GM23338 (cell line): ENCODE data around the gene PRPH2. TPM values are rescaled to one million over a fixed set of nuclear protein-coding genes. Genes with fewer than 3 reads are reported as not detected.
"Not testable (repeated sequence)": the region's sequence is repeated elsewhere in the genome, so short reads cannot be mapped to it uniquely, and the experiment has no call there.

Experiments used
- ATAC-seq: fragments of 200-7000 bp; cut with Tn5 transposase; 3 replicates; pipeline ENCODE4 v1.9.1; 2020
- DNase-seq: peaks from one replicate; pipeline ENCODE4 v3.0.0-alpha.2; 2015; ENCODE audit warnings: low spot score
- H2AFZ ChIP-seq: fragments of 200-600 bp; sonication (generic); 2 replicates; pipeline ENCODE4 v1.8.0; 2016; ENCODE audit warnings: antibody characterized with exemption, mild to moderate bottlenecking, moderate library complexity
- H3F3A ChIP-seq: fragments of 200-600 bp; sonication (generic); replicated peaks from 2 replicates; pipeline ENCODE4 v1.8.0; 2017; ENCODE audit warnings: antibody characterized with exemption, mixed run types, low read depth
- H3K27ac ChIP-seq: fragments of 200-600 bp; sonication (generic); 2 replicates; pipeline ENCODE4 v1.6.1; 2016; ENCODE audit warnings: low read depth
- H3K27me3 ChIP-seq: fragments of 200-600 bp; sonication (generic); 2 replicates; pipeline ENCODE4 v1.8.0; 2016; ENCODE audit warnings: mild to moderate bottlenecking, mixed run types, moderate library complexity; ENCODE audit not compliant: insufficient read depth
- H3K36me3 ChIP-seq: fragments of 200-600 bp; sonication (generic); 2 replicates; pipeline ENCODE4 v1.8.0; 2016; ENCODE audit warnings: mild to moderate bottlenecking; ENCODE audit not compliant: insufficient read depth
- H3K4me1 ChIP-seq: fragments of 200-600 bp; sonication (generic); 2 replicates; pipeline ENCODE4 v1.8.0; 2016; ENCODE audit warnings: mild to moderate bottlenecking, moderate library complexity; ENCODE audit not compliant: insufficient read depth
- H3K4me2 ChIP-seq: fragments of 200-600 bp; sonication (generic); 2 replicates; pipeline ENCODE4 v1.7.1; 2017; ENCODE audit warnings: mixed run types
- H3K4me3 ChIP-seq: fragments of 200-600 bp; sonication (generic); 2 replicates; pipeline ENCODE4 v1.6.1; 2016; ENCODE audit warnings: mixed run types
- H3K79me2 ChIP-seq: fragments of 200-600 bp; sonication (generic); replicated peaks from 2 replicates; pipeline ENCODE4 v1.8.0; 2017; ENCODE audit warnings: mild to moderate bottlenecking; ENCODE audit not compliant: insufficient read depth
- H3K9me2 ChIP-seq: fragments of 200-600 bp; sonication (generic); 2 replicates; pipeline ENCODE4 v1.8.0; 2017; ENCODE audit not compliant: insufficient read depth
- H4K20me1 ChIP-seq: fragments of 200-600 bp; sonication (generic); replicated peaks from 2 replicates; pipeline ENCODE4 v1.8.0; 2017; ENCODE audit warnings: mild to moderate bottlenecking; ENCODE audit not compliant: insufficient read depth
- H3K27ac Mint-ChIP-seq: 2 replicates; pipeline ENCODE4 v1.8.0; 2020; ENCODE audit warnings: inconsistent platforms, mild to moderate bottlenecking, moderate library complexity, mixed read lengths
- H3K27me3 Mint-ChIP-seq: 3 replicates; pipeline ENCODE4 v1.8.0; 2022; ENCODE audit warnings: low read depth, mild to moderate bottlenecking, moderate library complexity, mixed read lengths, inconsistent platforms; ENCODE audit not compliant: insufficient read depth, poor library complexity
- H3K36me3 Mint-ChIP-seq: 3 replicates; pipeline ENCODE4 v1.8.0; 2021; ENCODE audit warnings: low read depth, mild to moderate bottlenecking, inconsistent platforms, moderate library complexity, mixed read lengths
- H3K4me1 Mint-ChIP-seq: 3 replicates; pipeline ENCODE4 v1.8.0; 2020; ENCODE audit warnings: mild to moderate bottlenecking, inconsistent platforms, mixed read lengths
- H3K4me3 Mint-ChIP-seq: 3 replicates; pipeline ENCODE4 v1.8.0; 2021; ENCODE audit warnings: moderate library complexity, mild to moderate bottlenecking, inconsistent platforms, mixed read lengths
- H3K9me3 Mint-ChIP-seq: 3 replicates; pipeline ENCODE4 v1.8.0; 2020; ENCODE audit warnings: moderate library complexity, mild to moderate bottlenecking, inconsistent platforms, mixed read lengths
- CREB1 ChIP-seq: fragments of 250-450 bp; sonication (Bioruptor Pico); IDR thresholded peaks from 2 replicates; pipeline ENCODE4 v1.5.0; 2020; ENCODE audit warnings: low read depth, mild to moderate bottlenecking, moderate library complexity
- EZH2phosphoT487 ChIP-seq: fragments of 200-600 bp; sonication (generic); IDR thresholded peaks from one replicate; pipeline ENCODE4 v1.8.1; 2018; ENCODE audit warnings: antibody characterized with exemption; ENCODE audit not compliant: unreplicated experiment
- NANOG ChIP-seq: IDR thresholded peaks from 2 replicates; pipeline ENCODE4 v1.6.1; 2016; ENCODE audit warnings: antibody characterized with exemption, borderline replicate concordance
- POLR2AphosphoS5 ChIP-seq: IDR thresholded peaks from 2 replicates; pipeline ENCODE4 v1.6.1; 2016; ENCODE audit warnings: antibody characterized with exemption, low read depth
- ZNF331 ChIP-seq: fragments of 250-450 bp; sonication (Bioruptor Pico); IDR thresholded peaks from 2 replicates; pipeline ENCODE4 v1.5.0; 2020; ENCODE audit warnings: low read depth, mild to moderate bottlenecking, moderate library complexity
- polyA plus RNA-seq: library from polyadenylated mRNA; unstranded; fragments of >200 nt; fragmentation: Nextera tagmentation; extraction: Ambion mirVana; gene quantifications from 2 replicates; pipeline ENCODE4 v1.2.1, GENCODE V29; 2016
- total RNA-seq: library from RNA; depleted of rRNA; stranded (reverse); fragments of >200 nt; shearing (Covaris generic); gene quantifications from 2 replicates; pipeline ENCODE4 v1.2.3, GENCODE V29; 2014
- TF ChIP-seq, protein P1 (sequence below): fragments of 250-450 bp; sonication (Bioruptor Pico); IDR thresholded peaks from 2 replicates; pipeline ENCODE4 v1.5.0; 2020; ENCODE audit warnings: mild to moderate bottlenecking, moderate library complexity
- TF ChIP-seq, protein P2 (sequence below): IDR thresholded peaks from 2 replicates; pipeline ENCODE4 v1.6.1; 2016; ENCODE audit warnings: antibody characterized with exemption

PRPH2 gene
- total and polyA plus RNA-seq, 2 experiments from 2014 or later, result 0.50 to 0.52 TPM

DNA sequence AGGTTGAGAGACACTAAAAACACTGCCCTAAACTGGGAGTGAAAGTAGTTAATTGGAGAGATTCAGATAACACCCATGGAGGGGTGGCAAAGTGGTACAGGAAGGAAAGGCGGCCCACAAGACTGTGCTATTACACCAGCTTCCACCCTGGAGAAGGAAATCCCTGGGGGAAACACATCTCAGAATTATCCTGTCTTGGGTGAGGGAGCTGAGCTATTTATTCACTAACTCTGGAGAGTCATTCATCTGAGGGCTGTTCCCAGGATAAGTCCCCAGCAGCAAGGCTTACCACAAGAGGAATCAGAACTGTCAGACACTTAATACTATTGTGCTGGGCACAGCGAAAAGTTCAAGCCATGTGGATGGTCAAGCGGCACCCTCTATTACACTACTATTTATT lies 13.6 kb upstream of the PRPH2 start:
- Histone ChIP-seq H3K4me1 (no peaks in the 10 kb centered on the region), H3K4me2 (no peak overlapping the region), H3K4me3 (no peak overlapping the region), H3K36me3 (no peaks in the 10 kb centered on the region), H4K20me1 (no peaks in the 10 kb centered on the region), H3K27me3 (no peaks in the 10 kb centered on the region), H3K9me2 (no peaks in the 10 kb centered on the region), H3K27ac (no peak overlapping the region), H3F3A (no peaks in the 10 kb centered on the region), H2AFZ (no peak overlapping the region), H3K79me2 (no peaks in the 10 kb centered on the region)
- Mint-ChIP-seq H3K36me3 (no peaks in the 10 kb centered on the region), H3K27me3 (peaks cover 5% of the 10 kb centered on the region), H3K27ac (no peak overlapping the region), H3K4me1 (no peaks in the 10 kb centered on the region), H3K9me3 (no peaks in the 10 kb centered on the region), H3K4me3 (no peak overlapping the region)
- TF ChIP-seq POLR2AphosphoS5, result no peak
- TF ChIP-seq CREB1 (CRISPR knock-in tag), result no peak
- no peak for TF ChIP-seq ZNF331 (CRISPR knock-in tag)
- TF ChIP-seq, protein P1, sequence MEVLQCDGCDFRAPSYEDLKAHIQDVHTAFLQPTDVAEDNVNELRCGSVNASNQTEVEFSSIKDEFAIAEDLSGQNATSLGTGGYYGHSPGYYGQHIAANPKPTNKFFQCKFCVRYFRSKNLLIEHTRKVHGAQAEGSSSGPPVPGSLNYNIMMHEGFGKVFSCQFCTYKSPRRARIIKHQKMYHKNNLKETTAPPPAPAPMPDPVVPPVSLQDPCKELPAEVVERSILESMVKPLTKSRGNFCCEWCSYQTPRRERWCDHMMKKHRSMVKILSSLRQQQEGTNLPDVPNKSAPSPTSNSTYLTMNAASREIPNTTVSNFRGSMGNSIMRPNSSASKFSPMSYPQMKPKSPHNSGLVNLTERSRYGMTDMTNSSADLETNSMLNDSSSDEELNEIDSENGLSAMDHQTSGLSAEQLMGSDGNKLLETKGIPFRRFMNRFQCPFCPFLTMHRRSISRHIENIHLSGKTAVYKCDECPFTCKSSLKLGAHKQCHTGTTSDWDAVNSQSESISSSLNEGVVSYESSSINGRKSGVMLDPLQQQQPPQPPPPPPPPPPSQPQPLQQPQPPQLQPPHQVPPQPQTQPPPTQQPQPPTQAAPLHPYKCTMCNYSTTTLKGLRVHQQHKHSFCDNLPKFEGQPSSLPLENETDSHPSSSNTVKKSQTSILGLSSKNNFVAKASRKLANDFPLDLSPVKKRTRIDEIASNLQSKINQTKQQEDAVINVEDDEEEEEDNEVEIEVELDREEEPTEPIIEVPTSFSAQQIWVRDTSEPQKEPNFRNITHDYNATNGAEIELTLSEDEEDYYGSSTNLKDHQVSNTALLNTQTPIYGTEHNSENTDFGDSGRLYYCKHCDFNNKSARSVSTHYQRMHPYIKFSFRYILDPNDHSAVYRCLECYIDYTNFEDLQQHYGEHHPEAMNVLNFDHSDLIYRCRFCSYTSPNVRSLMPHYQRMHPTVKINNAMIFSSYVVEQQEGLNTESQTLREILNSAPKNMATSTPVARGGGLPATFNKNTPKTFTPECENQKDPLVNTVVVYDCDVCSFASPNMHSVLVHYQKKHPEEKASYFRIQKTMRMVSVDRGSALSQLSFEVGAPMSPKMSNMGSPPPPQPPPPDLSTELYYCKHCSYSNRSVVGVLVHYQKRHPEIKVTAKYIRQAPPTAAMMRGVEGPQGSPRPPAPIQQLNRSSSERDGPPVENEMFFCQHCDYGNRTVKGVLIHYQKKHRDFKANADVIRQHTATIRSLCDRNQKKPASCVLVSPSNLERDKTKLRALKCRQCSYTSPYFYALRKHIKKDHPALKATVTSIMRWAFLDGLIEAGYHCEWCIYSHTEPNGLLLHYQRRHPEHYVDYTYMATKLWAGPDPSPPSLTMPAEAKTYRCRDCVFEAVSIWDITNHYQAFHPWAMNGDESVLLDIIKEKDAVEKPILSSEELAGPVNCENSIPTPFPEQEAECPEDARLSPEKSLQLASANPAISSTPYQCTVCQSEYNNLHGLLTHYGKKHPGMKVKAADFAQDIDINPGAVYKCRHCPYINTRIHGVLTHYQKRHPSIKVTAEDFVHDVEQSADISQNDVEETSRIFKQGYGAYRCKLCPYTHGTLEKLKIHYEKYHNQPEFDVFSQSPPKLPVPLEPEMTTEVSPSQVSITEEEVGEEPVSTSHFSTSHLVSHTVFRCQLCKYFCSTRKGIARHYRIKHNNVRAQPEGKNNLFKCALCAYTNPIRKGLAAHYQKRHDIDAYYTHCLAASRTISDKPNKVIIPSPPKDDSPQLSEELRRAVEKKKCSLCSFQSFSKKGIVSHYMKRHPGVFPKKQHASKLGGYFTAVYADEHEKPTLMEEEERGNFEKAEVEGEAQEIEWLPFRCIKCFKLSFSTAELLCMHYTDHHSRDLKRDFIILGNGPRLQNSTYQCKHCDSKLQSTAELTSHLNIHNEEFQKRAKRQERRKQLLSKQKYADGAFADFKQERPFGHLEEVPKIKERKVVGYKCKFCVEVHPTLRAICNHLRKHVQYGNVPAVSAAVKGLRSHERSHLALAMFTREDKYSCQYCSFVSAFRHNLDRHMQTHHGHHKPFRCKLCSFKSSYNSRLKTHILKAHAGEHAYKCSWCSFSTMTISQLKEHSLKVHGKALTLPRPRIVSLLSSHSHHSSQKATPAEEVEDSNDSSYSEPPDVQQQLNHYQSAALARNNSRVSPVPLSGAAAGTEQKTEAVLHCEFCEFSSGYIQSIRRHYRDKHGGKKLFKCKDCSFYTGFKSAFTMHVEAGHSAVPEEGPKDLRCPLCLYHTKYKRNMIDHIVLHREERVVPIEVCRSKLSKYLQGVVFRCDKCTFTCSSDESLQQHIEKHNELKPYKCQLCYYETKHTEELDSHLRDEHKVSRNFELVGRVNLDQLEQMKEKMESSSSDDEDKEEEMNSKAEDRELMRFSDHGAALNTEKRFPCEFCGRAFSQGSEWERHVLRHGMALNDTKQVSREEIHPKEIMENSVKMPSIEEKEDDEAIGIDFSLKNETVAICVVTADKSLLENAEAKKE (CRISPR knock-in tag), result no peak
- TF ChIP-seq, protein P2, sequence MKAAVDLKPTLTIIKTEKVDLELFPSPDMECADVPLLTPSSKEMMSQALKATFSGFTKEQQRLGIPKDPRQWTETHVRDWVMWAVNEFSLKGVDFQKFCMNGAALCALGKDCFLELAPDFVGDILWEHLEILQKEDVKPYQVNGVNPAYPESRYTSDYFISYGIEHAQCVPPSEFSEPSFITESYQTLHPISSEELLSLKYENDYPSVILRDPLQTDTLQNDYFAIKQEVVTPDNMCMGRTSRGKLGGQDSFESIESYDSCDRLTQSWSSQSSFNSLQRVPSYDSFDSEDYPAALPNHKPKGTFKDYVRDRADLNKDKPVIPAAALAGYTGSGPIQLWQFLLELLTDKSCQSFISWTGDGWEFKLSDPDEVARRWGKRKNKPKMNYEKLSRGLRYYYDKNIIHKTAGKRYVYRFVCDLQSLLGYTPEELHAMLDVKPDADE, result no peak
- no peak for TF ChIP-seq EZH2phosphoT487
- no peak for TF ChIP-seq NANOG
- no peak for DNase-seq
- ATAC-seq, result no peak

DNA sequence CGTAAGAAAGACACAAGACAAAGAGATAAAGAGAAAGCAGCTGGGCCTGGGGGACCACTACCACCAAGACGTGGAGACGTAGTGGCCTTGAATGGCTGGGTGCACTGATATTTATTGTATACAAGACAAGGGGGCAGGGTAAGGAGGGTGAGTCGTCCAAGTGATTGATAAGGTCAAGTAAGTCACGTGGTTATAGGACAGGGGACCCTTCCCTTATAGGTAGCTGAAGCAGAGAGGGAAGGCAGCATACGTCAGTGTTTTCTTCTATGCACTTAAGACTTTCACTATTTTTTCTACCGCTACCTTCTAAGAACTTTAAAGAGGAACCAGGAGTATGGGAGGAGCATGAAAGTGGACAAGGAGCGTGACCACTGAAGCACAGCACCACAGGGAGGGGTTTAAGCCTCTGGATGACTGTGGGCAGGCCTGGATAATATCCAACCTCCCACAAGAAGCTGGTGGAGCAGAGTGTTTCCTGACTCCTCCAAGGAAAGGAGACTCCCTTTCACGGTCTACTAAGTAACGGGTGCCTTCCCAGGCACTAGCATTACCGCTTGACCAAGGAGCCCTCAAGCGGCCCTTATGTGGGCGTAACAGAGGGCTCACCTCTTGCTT lies 11.6 kb upstream of the PRPH2 start:
- H3K4me3 Mint-ChIP-seq, H3K27ac Mint-ChIP-seq: not testable (repeated sequence)

More for the DNA sequence above, 11.6 kb upstream of the PRPH2 start:
- H2AFZ ChIP-seq, H3K27me3 ChIP-seq, H3K4me2 ChIP-seq, H3K9me2 ChIP-seq, ATAC-seq, H3K36me3 ChIP-seq, H3K27me3 Mint-ChIP-seq, H4K20me1 ChIP-seq, H3K79me2 ChIP-seq, H3F3A ChIP-seq, H3K4me1 ChIP-seq, H3K4me3 ChIP-seq, H3K9me3 Mint-ChIP-seq, H3K27ac ChIP-seq, DNase-seq, H3K4me1 Mint-ChIP-seq, H3K36me3 Mint-ChIP-seq: not testable (repeated sequence)
